Measurements from ENCODE around the gene NHLRC4. TPM values are rescaled to one million over a fixed set of nuclear protein-coding genes. Genes with fewer than 3 reads are reported as not detected.

The NHLRC4 gene
- total and polyA plus RNA-seq, 4 donors, result 0.17 to 7.0 (median 0.25) TPM; not detected in 1

GRCh38 chr16:529012-529575, 37.7 kb upstream of the NHLRC4 start:
- H3K4me3 ChIP-seq (ENCODE audit: low read depth in 1 of 3, low read length in 3 of 3), result peak overlapping the region; percentile 62 to 89 (median 87)
- peaks cover 22 to 57% (median 42%) of the 10 kb centered on the region in 4 donors for H3K4me1 ChIP-seq (ENCODE audit: control insufficient read depth in 4 of 4, insufficient read depth in 4 of 4, low read length in 3 of 4)
- peak overlapping the region in 1 of 2 donors; percentile 41 for H3K27ac ChIP-seq (ENCODE audit: low read depth in 1 of 2, low read length in 2 of 2)
- no peaks in the 10 kb centered on the region for H3K36me3 ChIP-seq (ENCODE audit: control insufficient read depth in 4 of 4, insufficient read depth in 3 of 4, low read depth in 1 of 4, low read length in 3 of 4)
- no peaks in the 10 kb centered on the region for H3K27me3 ChIP-seq (ENCODE audit: control insufficient read depth in 4 of 4, insufficient read depth in 4 of 4, low read length in 3 of 4)
- DNase-seq (ENCODE audit: low spot score), result no peak
- H3K9ac ChIP-seq (ENCODE audit: low read depth in 1 of 2, low read length in 2 of 2), result peak overlapping the region in 1 of 2 donors; percentile 56
- TF ChIP-seq YY1 (IDR thresholded peaks at IDR 0.05) (no peak), JUND (IDR thresholded peaks at IDR 0.05) (no peak), GABPA (IDR thresholded peaks at IDR 0.05 in 1 of 2, conservative IDR thresholded peaks at IDR 0.05 in 1 of 2) (no peak), ATF3 (IDR thresholded peaks at IDR 0.05) (no peak), NR2F2 (IDR thresholded peaks at IDR 0.05) (no peak), FOXA1 (IDR thresholded peaks at IDR 0.05) (no peak), REST (IDR thresholded peaks at IDR 0.05) (no peak)
- TF ChIP-seq, protein P1, sequence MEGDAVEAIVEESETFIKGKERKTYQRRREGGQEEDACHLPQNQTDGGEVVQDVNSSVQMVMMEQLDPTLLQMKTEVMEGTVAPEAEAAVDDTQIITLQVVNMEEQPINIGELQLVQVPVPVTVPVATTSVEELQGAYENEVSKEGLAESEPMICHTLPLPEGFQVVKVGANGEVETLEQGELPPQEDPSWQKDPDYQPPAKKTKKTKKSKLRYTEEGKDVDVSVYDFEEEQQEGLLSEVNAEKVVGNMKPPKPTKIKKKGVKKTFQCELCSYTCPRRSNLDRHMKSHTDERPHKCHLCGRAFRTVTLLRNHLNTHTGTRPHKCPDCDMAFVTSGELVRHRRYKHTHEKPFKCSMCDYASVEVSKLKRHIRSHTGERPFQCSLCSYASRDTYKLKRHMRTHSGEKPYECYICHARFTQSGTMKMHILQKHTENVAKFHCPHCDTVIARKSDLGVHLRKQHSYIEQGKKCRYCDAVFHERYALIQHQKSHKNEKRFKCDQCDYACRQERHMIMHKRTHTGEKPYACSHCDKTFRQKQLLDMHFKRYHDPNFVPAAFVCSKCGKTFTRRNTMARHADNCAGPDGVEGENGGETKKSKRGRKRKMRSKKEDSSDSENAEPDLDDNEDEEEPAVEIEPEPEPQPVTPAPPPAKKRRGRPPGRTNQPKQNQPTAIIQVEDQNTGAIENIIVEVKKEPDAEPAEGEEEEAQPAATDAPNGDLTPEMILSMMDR (IDR thresholded peaks at IDR 0.05; ENCODE audit: low read depth, low read length, missing input control), result no peak
- TF ChIP-seq, protein P2, sequence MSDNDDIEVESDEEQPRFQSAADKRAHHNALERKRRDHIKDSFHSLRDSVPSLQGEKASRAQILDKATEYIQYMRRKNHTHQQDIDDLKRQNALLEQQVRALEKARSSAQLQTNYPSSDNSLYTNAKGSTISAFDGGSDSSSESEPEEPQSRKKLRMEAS (IDR thresholded peaks at IDR 0.05), result no peak
- H3K9me3 ChIP-seq (ENCODE audit: control insufficient read depth in 4 of 4, low read length in 3 of 4), result no peaks in the 10 kb centered on the region
- 65% methylated on average over 12 of the region's 12 CpGs for WGBS

DNA sequence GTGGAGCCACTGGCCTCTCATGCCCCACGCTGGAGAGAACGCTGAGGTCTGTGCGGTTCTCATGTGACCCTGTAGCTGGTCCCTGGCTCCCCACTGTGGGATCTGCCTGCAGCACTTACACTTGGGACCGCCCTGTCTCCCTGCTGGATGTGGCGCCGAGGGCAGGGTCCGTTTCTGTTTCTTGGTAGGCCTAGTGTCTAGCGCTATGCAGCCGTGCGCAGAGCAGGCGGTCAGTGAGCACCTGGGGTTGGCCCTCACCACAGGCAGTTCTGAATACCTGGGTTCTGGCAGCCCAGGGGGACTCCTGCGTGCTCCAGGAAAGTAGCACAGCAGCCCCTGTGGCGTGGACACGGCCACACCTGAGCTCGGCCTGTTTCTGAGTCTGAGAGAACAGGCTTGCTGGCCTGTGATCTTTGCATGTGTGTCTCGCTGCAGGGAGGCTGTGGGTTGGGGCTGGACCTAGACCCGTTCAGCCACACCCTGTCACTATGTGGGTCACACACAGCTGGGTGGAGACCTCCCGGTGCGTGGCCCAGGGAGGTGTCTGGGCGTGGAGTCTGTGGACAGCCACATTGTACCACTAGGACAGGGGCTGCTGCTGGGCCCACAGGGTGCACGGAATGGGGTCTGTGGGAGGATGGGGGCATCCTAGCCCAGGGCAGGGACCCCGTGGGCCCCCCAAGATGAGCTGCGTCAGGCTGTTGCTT, 36.5 kb upstream of the NHLRC4 start:
- no peak for DNase-seq (ENCODE audit: low spot score)
- Histone ChIP-seq H3K9ac (ENCODE audit: low read depth in 1 of 2, low read length in 2 of 2) (no peak overlapping the region), H3K36me3 (ENCODE audit: control insufficient read depth in 4 of 4, insufficient read depth in 3 of 4, low read depth in 1 of 4, low read length in 3 of 4) (no peaks in the 10 kb centered on the region), H3K27ac (ENCODE audit: low read depth in 1 of 2, low read length in 2 of 2) (peak overlapping the region in 1 of 2 donors; percentile 49), H3K27me3 (ENCODE audit: control insufficient read depth in 4 of 4, insufficient read depth in 4 of 4, low read length in 3 of 4) (no peaks in the 10 kb centered on the region), H3K4me3 (ENCODE audit: low read depth in 1 of 3, low read length in 3 of 3) (no peak overlapping the region), H3K9me3 (ENCODE audit: control insufficient read depth in 4 of 4, low read length in 3 of 4) (no peaks in the 10 kb centered on the region), H3K4me1 (ENCODE audit: control insufficient read depth in 4 of 4, insufficient read depth in 4 of 4, low read length in 3 of 4) (peaks cover 33 to 65% (median 52%) of the 10 kb centered on the region in 4 donors)
- 84% methylated on average over 23 of the region's 23 CpGs for WGBS
- TF ChIP-seq, protein P1 (IDR thresholded peaks at IDR 0.05; ENCODE audit: low read depth, low read length, missing input control), result no peak
- no peak for TF ChIP-seq ATF3 (IDR thresholded peaks at IDR 0.05)
- no peak for TF ChIP-seq NR2F2 (IDR thresholded peaks at IDR 0.05)
- no peak for TF ChIP-seq HNF4G (IDR thresholded peaks at IDR 0.05)
- TF ChIP-seq TAF1 (conservative IDR thresholded peaks at IDR 0.05), result no peak
- TF ChIP-seq RAD21 (IDR thresholded peaks at IDR 0.05), result no peak
- TF ChIP-seq REST (IDR thresholded peaks at IDR 0.05), result no peak
- no peak for TF ChIP-seq ZBTB33 (IDR thresholded peaks at IDR 0.05)
- no peak for TF ChIP-seq RXRA (IDR thresholded peaks at IDR 0.05)
- no peak for TF ChIP-seq YY1 (IDR thresholded peaks at IDR 0.05)
- no peak for TF ChIP-seq JUND (IDR thresholded peaks at IDR 0.05)
- TF ChIP-seq EGR1 (IDR thresholded peaks at IDR 0.05; ENCODE audit: low read depth in 2 of 2), result no peak

Data from liver (tissue), 9 donors.